Superior temporal gyrus (tissue), 1 donor: ENCODE data around the gene FRY.
A peak's percentile ranks its signal among the peaks of the same experiment; 100 is the strongest.

Experiments used
- DNase-seq: peaks from one replicate; pipeline ENCODE4 v3.0.0-alpha.2; 2016; ENCODE audit errors: extremely low spot score

The FRY gene

DNA sequence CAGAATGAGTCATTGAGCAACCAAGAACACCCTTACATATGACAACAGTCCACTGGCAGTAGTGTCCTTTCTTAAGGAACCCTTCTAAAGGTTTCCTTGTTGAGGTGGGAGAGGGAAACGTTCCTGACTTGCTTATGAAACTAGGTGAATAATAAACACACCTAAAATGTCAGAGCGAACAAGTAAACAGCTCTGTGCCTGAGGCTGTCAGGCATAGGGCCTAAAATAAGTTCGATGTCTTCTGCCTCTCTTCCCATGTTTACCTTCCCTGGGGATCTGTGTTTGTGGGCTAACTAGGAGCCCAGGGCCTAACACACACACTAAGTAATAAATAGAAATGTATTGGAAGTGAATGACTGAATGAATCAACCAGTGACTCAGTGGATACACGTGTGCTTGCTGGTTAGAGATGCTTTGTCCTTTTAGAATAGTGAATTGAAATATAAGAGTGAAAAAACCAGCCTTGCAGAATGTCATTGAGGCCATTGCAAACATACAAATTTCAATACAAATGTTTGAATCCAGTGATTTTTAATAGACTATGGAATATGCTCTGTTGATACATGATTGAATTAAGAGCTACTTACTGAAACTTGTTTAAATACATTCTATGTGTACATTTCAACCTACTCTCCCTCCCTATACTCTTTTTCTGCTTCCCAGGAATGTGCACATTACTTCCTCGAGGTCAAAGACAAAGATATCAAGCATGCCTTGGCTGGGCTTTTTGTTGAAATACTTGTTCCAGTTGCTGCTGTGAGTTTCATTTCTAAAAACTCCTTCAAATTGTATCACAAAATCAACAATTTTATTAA, 102.9 kb downstream of the FRY start:
- DNase-seq = no peak

DNA sequence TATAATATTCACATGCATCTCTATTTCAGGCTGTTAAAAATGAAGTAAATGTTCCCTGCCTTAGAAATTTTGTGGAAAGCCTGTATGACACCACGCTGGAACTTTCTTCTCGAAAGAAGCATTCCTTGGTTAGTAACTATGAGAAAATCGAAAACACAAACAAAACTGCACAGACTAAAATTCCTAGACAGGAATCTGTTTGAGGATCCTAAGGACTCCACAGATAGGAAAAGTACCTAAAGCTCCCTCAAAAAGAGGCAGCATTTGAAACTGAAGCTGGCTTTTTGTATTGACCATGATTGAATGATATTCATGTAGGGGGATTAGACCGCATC, 103.4 kb downstream of the FRY start:
- no peak for DNase-seq

DNA sequence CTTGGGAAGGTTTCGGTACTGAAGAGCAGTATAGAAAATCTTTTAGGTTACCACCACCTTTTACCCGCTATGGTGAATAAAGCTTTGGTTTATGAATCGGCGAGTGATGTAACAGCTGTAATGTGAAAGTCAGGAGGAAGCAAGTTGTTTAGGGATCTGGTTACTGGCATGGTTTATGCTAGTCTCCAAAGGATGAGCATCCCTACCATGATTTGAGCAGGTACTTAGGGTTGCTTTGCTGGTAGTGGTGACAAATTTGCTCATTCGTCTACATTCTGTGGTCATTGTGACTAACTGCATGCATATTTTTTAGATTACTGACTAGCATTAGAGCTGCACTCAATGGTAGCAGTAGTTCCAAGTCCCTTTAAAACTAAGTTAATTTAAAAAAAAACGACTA, 104.1 kb downstream of the FRY start:
- DNase-seq = no peak

DNA sequence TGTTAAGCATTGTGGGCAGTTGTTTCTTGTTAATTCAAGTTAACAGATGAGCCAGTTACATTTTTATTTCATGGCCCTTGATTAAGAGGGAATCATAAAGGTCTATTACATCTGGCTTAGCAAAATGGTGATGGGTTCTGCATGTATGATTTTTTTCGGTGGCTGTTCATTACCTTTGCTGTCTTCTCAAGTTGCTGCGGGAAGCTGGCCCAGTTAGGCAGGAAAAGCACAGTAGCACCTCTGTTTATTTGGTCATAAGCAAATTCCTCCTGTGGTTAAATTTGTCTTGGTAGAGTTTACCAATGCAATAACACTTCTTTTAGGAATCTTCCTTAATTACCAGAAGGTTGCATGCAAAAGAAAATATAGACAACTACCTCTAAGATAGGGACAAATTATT, 104.5 kb downstream of the FRY start:
- DNase-seq = no peak

DNA sequence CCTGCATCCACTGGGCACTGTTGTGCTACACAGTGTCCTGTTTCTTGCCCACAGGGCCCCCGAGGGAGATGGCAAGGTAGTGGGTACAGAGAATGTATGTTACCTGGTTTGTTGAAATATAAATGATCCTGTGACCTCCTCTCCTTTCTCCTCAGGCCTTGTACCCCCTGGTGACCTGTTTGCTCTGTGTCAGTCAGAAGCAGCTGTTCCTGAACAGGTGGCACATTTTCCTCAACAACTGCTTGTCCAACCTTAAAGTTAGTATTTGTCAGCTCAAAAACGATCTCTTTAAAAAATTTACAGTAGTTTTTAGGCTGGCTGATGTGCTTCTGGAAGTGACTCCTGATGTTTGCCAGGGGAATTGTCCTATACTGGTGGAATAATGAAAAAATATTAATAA, 105.1 kb downstream of the FRY start:
- DNase-seq = no peak

DNA sequence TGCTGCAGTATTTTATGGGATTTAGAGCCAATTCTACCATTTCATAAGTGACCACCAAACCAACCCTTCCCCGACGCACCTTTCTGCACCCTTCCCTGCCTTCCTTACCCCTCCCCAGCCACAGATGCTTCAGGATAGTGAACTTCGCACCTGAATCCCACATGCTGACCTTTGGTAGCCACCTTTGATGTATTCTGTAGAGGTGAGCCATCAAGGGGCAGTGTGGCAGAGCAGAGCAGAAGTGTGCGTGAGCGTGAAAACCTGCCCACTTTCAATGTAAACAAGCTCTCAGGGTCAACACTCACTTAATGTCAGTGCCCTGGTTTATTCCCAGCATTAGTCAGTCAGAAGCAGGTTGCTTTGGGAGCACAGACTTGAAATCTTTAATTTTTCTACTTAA, 107.7 kb downstream of the FRY start:
- DNase-seq = no peak

DNA sequence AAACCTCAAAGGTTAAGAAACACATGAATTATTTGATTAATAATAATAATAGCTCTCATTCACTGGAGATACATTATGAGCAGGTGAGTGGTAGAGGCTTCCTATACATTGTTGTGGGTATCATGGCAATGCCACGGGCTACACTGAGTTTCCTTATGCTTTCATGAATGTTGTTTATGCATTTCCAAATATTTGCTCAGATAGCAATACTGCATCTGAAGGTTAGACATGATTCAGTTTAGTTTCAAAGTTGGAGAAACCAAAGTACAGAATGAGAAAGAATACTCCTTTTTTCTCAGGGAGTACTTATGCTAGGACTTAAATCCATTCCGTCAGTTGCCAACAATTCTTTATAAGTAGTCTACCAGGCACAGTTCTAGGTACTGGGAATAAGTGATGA, 108.5 kb downstream of the FRY start:
- DNase-seq = no peak

DNA sequence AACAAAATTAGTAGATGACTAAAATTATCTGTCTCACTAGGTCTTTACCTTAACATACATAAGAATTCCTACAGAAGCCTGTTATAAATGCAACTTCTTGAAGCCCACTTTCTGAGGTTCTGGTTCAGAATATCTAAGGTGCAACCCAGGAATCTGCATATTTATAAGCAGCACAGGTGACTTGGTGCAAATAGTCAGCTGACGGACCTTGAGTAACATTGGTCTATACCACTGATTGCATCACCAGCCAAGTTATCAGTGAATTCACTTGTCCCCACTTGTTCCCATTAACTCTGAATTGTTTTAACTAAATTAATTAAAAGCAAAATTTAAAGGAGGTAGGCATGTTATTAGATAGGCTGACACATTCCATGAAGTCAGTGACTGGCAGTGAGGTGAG, 109.9 kb downstream of the FRY start:
- no peak for DNase-seq

DNA sequence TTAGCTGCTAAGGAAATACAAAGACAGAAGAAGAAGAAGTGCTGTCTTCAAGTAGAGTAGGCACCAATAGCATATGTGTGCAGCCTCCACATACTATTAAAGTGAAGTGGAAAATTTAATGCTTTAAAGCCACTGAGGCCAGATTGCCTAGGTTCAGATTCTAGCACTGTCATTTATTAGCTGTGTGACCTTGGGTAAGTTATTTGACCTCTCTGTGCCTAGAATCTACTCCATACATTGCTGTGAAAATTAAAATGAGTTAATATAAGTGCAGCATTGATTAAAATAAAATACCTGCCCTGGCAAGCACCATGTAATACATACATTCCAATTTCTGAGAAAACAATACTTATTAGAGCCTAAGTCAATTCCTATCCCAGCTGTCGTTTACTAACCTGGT, 110.5 kb downstream of the FRY start:
- no peak for DNase-seq

DNA sequence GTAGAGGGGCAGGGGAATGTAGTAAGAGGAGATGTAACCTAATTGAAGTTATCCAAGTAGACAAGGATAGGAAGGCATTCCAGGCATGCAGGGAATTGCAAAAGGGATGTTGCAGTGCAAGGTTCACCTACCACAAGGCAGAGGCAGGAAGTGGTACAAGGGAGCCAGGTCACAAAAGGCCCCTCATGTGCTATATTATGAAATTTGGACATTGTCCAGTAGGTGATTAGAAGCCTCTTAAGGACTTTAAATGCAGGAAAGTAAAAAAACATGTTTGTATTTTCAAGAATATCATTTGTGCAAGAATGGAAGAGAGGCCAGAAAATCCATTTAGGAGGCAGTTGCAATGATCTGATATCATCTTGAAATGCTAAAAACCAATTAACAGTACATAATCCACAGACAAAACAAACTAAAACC, 111.4 kb downstream of the FRY start:
- no peak for DNase-seq

DNA sequence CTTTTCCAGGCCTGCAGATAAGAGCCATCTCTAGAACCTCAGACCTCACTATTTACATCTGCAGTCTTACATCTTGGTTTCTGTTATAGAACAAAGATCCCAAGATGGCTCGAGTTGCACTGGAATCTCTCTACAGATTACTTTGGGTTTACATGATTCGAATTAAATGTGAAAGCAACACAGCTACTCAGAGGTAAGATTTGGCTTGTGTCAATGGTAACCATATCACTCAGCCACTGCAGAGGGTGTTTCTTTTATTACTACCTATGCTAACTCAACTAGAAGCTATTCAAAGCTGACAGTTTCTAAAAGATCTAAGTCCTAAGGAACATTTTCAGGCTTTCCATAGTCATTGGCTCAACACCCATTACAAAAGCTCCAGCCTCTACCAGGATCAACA, 115.6 kb downstream of the FRY start:
- no peak for DNase-seq

DNA sequence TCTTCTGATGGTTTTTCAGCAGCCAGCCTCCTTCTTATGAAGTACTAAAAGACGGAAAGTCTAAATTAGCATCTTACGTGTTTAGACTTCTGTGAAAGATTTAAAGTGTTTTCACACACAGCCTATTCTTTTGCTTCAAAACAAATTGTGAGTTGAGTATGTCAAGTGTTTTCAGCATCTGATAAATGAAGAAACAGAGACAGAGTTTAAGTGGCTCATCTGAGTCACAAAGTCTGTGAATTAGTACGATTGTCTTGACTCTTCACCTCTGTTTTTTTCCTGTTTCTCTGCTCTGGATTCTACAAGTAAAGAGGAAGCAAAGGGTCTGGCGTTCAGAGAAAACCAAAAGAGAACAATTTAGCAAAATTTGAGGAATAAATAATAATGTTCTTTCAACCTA, 116.4 kb downstream of the FRY start:
- DNase-seq = no peak

DNA sequence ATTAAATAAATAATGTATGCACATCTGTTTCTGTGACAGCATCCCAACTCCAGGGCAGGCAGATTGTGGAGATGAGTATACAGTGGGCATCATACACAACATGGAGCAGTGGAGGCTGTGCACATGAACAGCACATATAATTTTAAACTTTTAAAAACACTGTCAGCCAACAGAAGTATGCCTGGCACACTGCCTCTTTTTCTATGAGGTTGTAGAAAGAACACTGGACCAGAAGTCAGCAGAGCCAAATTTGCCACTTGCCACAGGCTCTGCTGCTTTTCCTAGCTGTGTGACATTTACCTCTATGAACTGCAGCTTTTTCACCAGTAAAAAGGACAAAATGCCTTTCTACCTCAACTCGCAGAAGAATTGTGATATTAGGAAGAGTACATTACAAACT, 118.7 kb downstream of the FRY start:
- no peak for DNase-seq

DNA sequence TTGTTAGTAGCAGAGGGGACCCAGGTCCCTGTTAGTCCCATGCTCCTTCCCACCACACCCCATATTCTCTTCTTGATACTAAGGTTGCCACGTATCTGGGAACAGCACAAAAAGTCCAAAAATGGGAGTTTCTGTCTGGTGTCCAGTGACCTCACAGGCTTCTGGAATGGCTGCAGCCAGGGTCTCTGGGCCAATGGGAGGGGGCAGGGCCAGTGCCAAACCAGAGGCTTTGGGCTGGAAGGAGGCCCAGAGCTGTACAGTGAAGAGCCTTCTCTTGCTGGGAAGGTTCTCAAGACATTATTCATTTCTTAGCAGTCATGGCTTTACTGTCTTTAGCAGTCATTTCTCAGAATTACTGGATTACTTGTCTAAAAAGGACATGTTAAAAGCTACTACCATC, 119.2 kb downstream of the FRY start:
- no peak for DNase-seq

DNA sequence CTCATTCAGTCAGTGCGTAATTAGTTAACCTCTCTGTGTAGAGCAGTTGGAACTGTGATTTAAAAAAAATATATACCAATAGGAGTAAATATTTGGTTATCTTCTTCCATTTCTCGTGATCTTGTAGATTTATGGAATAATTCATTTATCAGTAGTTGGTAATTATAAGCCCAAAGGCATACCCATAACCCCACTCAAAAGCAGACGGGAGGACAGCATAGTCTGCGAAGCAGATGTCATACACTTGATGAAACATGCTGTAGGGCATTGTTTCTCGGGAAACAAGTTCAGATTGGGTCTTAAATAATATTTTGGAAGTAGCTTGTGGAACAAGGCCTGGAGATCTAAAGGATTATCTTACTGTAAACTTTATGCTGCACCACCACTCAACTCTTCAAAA, 119.7 kb downstream of the FRY start:
- DNase-seq = no peak

DNA sequence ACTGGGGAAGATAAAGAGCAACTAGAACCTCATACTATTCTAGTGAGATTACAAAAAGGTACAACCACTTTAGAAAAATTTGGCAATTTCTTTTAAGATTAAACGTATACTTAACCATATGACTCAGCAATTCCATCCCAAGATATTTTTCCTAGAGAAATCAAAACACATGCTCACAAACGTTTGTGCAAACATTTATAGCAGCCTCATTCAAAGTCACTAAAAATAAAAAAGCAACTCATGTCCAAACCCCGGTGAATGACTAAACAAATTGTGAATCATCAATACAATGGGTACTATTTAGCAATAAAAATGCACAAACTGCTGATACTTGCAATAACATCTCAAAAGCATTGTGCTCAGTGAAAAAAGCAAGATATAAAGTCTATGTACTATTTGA, 121.5 kb downstream of the FRY start:
- DNase-seq = peak; percentile 12

DNA sequence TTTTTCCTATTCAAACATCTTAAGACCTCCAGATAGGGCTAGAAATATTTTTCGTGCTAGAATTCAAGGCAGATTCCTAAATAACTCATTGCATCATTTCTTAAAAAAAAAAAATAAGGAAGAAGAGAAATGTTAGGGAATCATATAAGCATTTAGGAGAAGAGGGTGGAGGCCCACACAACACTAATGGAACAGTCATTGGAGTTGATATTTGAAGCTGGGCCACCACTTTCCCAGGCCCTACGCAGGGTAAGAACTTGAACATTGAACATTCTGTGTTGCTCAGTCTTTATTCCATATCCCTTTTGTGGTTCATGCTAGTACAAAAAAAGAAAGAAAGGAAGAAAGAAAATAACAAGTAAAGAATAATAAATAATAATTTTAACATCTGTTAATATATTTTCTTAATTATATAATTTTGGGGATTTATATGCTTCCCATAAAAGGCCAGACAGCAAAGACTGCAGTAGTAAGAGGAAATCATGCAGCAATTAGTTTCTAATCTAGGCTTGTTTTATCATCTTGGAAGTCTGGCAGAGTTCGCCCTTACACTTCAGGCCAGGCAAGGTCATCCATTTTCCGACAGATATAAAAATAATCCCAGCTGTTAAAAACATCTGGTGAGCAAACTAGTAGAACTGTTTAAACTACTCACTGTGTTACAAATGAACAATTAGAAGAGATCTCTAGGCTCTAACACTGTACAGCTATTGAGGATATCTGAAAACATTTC, 127.7 kb downstream of the FRY start:
- no peak for DNase-seq

DNA sequence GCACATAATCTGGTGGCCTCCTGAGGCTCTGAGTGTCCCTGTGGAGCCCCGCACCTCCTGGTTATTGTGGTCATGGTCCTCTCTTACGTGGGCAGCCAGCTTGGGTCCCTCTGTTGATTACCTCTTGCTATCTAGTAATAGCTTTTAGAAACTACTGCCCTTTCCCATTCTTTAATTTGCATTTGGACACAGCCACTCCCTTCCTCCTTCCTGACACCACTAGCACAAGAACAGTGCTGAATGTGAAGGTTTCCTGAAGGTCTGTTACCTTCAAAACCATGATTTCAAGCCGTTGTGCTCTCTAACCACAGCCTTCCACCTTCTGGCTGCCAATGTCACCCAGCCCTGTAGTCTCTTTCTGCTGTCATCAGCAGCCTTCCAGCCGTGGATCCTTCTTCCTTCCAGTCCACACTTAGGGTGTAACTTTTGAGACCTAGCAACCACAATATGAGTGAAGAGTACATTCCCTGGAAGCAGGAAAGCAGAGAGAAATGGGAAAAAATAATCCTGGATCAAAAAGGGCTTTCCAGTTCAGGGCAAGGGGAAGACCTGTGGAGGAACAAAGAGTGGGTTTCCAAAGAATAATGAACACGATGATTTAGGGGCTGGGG, 130.9 kb downstream of the FRY start:
- DNase-seq = no peak

DNA sequence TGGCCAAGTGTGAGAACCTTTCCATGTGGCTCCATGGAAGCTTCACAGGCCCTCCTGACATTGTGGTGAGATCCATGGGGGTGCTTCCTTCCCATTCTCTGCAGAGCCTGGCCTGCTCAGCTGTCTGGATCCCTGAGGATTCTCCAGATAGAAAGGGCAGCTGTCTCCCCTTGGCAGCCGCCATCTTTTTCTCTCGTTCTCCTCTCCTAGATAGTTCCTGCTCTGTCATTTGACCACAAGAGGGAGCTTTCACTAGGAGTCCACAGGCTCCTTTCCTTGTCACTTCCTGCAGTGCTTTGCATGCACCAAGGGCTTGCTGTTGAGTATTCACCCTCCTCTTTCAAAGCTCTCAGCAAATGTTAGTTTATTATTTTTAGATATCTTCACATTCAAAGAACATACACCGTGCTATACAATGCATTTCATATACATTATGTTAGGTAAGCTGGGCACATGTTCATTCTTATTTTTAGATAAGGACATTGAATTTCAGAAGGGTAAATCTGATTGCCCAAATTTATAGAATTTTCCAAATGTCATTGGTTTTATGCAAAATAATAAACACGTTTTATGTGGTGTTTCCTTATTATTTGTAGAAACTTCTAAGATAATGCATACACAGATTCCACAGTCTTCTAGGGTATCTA, 133.2 kb downstream of the FRY start:
- peak; percentile 82 for DNase-seq

DNA sequence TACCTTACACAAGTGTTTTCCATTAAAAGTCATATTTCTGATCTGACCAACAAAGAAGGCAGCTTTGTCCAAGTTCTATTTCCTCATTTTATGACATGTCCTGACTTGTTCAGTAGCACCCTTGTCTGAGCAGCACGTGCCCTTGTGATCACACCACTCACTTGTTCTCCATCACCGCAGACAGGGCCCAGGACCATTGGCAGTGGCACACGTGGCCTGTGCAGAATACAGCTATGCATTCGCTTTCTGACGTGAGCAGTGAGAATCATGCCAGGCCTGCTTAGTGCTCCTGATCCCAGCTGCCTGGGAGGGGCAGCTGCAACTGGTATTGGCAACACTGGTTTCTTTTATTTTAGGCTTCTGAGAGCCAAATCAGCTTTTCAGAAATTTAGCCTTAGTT, 134.2 kb downstream of the FRY start:
- no peak for DNase-seq

DNA sequence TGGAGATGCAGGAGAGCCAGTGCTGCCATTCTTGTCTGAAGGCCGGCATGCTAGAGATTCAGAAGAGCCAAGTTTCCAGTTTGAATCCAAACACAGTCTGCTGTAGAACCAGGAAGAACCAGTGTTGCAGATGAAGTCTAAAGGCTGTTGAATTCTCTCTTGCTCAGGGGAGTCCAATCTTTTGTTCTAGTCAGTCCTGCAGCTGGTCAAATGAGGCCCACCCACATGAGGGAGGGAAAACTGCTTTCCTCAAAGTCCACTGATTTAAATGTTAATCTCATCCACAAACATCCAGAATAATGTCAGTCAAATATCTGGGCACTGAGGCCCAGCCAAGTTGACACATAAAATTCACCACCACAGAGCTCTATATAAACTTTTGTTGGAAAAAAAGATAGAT, 136.6 kb downstream of the FRY start:
- DNase-seq = no peak

DNA sequence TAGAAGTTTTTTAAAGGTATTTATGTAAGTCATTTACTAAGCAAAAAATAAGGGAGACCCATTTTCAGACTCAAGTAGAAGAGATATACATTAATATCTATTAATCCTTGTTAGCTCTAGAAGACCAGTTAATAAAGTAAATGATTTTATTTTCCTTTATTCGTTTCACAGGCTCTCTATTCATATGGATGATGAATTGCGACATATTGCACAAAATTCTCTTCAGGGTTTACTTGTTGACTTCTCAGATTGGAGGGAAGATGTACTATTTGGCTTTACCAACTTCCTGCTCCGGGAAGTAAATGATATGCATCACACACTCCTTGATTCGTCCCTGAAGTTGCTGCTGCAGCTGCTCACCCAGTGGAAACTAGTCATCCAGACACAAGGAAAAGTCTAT, 139.3 kb downstream of the FRY start:
- DNase-seq = no peak

DNA sequence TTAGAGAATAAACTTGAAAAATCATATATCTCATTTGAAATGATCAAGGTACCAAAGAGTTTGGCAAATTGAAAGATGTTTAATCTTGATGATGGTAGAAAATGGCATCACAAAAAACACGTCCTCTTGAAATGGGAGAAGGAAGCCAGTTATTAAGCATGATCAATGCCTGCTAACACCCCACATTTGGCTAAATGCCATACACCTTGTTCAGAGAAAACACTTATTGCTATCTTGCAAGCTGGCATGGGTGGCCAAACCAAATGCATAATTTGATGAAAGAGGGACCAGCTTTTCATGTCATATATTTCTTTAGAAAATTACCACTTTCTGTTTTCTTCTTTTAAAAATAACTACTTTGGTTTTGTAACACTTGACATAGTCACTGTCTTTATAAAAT, 142.3 kb downstream of the FRY start:
- DNase-seq = no peak
